Transverse colon (tissue), 4 donors: ENCODE measurements around the gene ODF4. TPM values are rescaled to one million over a fixed set of nuclear protein-coding genes. Genes with fewer than 3 reads are reported as not detected.

Source experiments
- DNase-seq: peaks from one replicate; pipeline ENCODE4 v3.0.0-alpha.2; 2019
- H3K27ac ChIP-seq, 4 donors: fragments of 200-600 bp; sonication (generic); 2 replicates each; pipeline ENCODE4 v1.5.1; 2016 to 2018; ENCODE audit warnings: inconsistent platforms in 4 of 4
- H3K27me3 ChIP-seq: fragments of 200-600 bp; sonication (generic); 2 replicates; pipeline ENCODE4 v1.5.1; 2017; ENCODE audit warnings: inconsistent platforms
- H3K36me3 ChIP-seq, 4 donors: fragments of 200-600 bp; sonication (generic); 2 replicates each; pipeline ENCODE4 v1.5.1; 2017 to 2019; ENCODE audit warnings: inconsistent platforms in 4 of 4
- H3K4me1 ChIP-seq, 4 donors: fragments of 200-600 bp; sonication (generic); 2 replicates each; pipeline ENCODE4 v1.5.1; 2017 to 2020; ENCODE audit warnings: inconsistent platforms in 4 of 4
- H3K4me3 ChIP-seq, 4 donors: fragments of 200-600 bp; sonication (generic); 1 replicate in 1 of 4; 2 replicates in 3 of 4; pipeline versions ENCODE4 v1.5.1 to v1.6.1; 2017 to 2019; ENCODE audit warnings: inconsistent platforms in 4 of 4
- H3K9me3 ChIP-seq, 2 donors: fragments of 200-600 bp; sonication (generic); 2 replicates each; pipeline ENCODE4 v1.5.1; 2017 to 2019; ENCODE audit warnings: inconsistent platforms in 2 of 2
- CTCF ChIP-seq, 5 experiments: fragments of 200-600 bp in 3 of 5; fragments of 450-650 bp in 2 of 5; sonication (generic) in 3 of 5; IDR thresholded peaks; 1 replicate in 2 of 5; 2 replicates in 3 of 5; pipeline ENCODE4 v1.5.1; 2016 to 2017; ENCODE audit warnings: antibody characterized with exemption in 5 of 5, inconsistent platforms in 3 of 5, mild to moderate bottlenecking in 2 of 5, moderate library complexity in 1 of 5
- EP300 ChIP-seq: sonication (generic); formaldehyde crosslinking; IDR thresholded peaks from one replicate; pipeline ENCODE4 v1.6.1; 2017; ENCODE audit warnings: antibody characterized with exemption, low read depth
- POLR2A ChIP-seq: fragments of 450-650 bp; IDR thresholded peaks from one replicate; pipeline ENCODE4 v1.6.1; 2016; ENCODE audit warnings: antibody characterized with exemption, mild to moderate bottlenecking, moderate library complexity
- POLR2AphosphoS5 ChIP-seq, 3 donors: sonication (generic); formaldehyde crosslinking; IDR thresholded peaks; one replicate each; pipeline ENCODE4 v1.6.1; 2016; ENCODE audit warnings: antibody characterized with exemption in 3 of 3
- WGBS, 2 donors: methylation state at CpG; one replicate each; pipeline ENCODE4 v1.1.5; 2018; ENCODE audit warnings: low coverage in 1 of 2; 5-methylcytosine and 5-hydroxymethylcytosine counted together
- in situ Hi-C, 4 donors: fragments of 200-750 bp; cut with MboI; loops; one replicate each; pipeline versions ENCODE4 v1.15.0 to v1.15.1; 2017; ENCODE audit warnings: low sequenced_read_pairs in 3 of 4, low pct_ligation_motif_present in 1 of 4, low pct_unique_long_range_greater_than_20kb in 1 of 4
- intact Hi-C: fragments of 100-400 bp; cut with DNase I; formaldehyde crosslinking; loops from one replicate; pipeline ENCODE4 v1.15.1; 2023; ENCODE audit warnings: low total_unique reads
- total RNA-seq, 4 donors: library from RNA; depleted of rRNA; stranded (reverse); fragments of >200 nt; gene quantifications; one replicate each; pipeline ENCODE4 v1.1.0, GENCODE V29; 2016

Gene ODF4
- total RNA-seq, 4 donors from 2014 or later: not detected

DNA sequence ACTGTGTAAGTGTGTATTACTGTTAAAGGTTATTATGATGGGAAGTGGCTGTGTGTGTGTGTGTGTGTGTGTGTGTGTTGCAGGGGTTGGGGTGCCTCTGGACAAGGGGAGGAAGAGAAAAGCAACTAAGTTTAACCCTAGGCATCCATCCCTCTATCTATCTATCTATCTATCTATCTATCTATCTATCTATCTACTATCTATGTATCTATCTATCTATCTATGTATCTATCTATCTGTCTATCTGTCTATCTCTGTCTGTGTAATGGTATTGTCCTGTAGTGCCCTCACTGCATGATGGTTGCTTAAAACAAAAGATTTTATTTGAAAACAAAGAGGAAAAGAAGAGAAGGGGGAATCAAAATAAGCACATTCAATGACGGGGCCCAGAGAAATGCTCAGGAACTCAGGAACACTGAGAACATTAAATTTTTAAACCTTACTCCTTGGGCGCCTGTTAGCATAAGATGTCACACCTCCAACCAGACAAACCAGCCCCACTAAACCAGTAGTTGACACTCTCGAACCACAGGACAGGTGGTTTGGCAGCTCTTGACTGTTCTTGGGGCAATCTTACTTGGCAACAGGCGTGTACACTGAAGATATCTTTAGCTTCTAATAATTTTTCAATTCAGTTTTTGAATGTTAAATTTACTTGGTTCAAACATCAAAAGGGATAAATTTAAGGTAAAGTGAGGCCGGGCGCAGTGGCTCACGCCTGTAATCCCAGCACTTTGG is 48.4 kb downstream of the ODF4 start:
- intact Hi-C loops: no loop called here
- Histone ChIP-seq H3K36me3 (no peaks in the 10 kb centered on the region), H3K4me1 (peaks cover 5 to 17% (median 11%) of the 10 kb centered on the region in 4 donors), H3K27me3 (no peaks in the 10 kb centered on the region), H3K4me3 (no peak overlapping the region), H3K9me3 (no peaks in the 10 kb centered on the region), H3K27ac (no peak overlapping the region)
- in situ Hi-C loops: no loop called here
- TF ChIP-seq POLR2AphosphoS5 (IDR thresholded peaks at IDR 0.05) (no peak), POLR2A (no peak)
- no peak for DNase-seq
- WGBS, 2 donors: 71 to 81% methylated on average over 7 of the region's 7 CpGs

DNA sequence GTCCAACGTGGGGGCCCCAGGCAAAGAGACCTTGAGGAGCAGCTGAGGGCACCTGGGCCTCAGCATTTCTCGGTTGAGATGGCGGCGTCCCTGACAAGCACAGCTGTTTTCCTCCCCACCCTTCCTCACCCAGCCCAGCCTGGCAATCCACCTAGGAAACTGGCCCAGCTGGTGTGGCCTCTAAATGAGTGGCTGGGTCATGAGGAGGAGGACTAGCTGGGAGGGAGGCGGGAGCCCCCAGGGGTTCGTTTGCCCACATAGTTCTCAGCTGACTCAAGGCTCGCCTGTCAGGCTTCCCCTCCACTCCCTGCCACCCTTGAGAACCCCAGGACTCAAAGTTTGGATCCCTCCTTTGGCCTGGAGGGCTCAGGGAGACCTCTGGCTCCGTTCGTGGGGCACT is 52.1 kb downstream of the ODF4 start:
- no peak for TF ChIP-seq EP300
- TF ChIP-seq POLR2AphosphoS5 (IDR thresholded peaks at IDR 0.05): no peak
- no peak for TF ChIP-seq POLR2A
- TF ChIP-seq CTCF (IDR thresholded peaks at IDR 0.05): no peak
- intact Hi-C loops (no loop called here), in situ Hi-C loops (no loop called here)
- no peak overlapping the region for H3K27ac ChIP-seq
- DNase-seq: no peak
- no peak overlapping the region for H3K4me3 ChIP-seq
- peaks cover 21% of the 10 kb centered on the region for H3K27me3 ChIP-seq
- no peaks in the 10 kb centered on the region for H3K36me3 ChIP-seq
- H3K4me1 ChIP-seq: peaks cover 0 to 6% (median 5%) of the 10 kb centered on the region in 4 donors
- 42% methylated on average over 9 of the region's 9 CpGs; no CpG with 5 or more reads in 1 of the 2 donors for WGBS, 2 donors
- H3K9me3 ChIP-seq: no peaks in the 10 kb centered on the region

DNA sequence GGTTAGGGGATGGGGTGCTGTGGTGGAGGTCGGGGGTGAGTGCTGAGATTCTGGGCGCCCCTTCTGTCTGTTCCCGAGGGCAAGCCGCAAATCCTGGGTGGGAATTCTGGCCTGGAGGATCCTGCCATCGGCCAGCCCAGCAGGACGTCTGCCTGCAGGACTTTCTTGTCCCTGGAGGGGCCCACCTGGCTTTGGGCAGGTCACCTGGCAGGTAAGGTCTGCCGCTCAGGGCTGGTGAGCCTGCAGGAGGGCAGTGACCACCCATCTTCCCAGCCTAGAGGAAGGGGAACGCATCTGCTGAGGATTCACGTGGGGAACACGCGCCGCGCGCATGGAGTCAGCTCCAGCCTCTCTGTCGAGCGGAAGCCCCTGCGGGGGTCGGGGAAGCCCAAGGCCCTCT is 52.6 kb downstream of the ODF4 start:
- DNase-seq: no peak
- TF ChIP-seq POLR2A: no peak
- TF ChIP-seq POLR2AphosphoS5 (IDR thresholded peaks at IDR 0.05): no peak
- no peak for TF ChIP-seq CTCF (IDR thresholded peaks at IDR 0.05)
- no peak for TF ChIP-seq EP300
- Histone ChIP-seq H3K27me3 (peaks cover 27% of the 10 kb centered on the region), H3K4me1 (peaks cover 0 to 6% (median 5%) of the 10 kb centered on the region in 4 donors), H3K36me3 (no peaks in the 10 kb centered on the region), H3K4me3 (no peak overlapping the region), H3K27ac (no peak overlapping the region), H3K9me3 (no peaks in the 10 kb centered on the region)
- in situ Hi-C loops (no loop called here), intact Hi-C loops (no loop called here)
- WGBS, 2 donors: 77% methylated on average over 9 of the region's 18 CpGs; no CpG with 5 or more reads in 1 of the 2 donors

GRCh38 chr17:8392674-8393469 is 53.2 kb downstream of the ODF4 start:
- Histone ChIP-seq H3K4me3 (no peak overlapping the region), H3K9me3 (no peaks in the 10 kb centered on the region), H3K36me3 (no peaks in the 10 kb centered on the region), H3K27me3 (peaks cover 33% of the 10 kb centered on the region), H3K4me1 (peaks cover 0 to 6% (median 5%) of the 10 kb centered on the region in 4 donors), H3K27ac (no peak overlapping the region)
- intact Hi-C loops: no loop called here
- in situ Hi-C loops: no loop called here
- 91% methylated on average over 44 of the region's 46 CpGs; no CpG with 5 or more reads in 1 of the 2 donors for WGBS, 2 donors
- TF ChIP-seq CTCF (IDR thresholded peaks at IDR 0.05) (no peak), POLR2AphosphoS5 (IDR thresholded peaks at IDR 0.05) (no peak), EP300 (no peak), POLR2A (no peak)
- DNase-seq: no peak
